Esophagus squamous epithelium (tissue), 5 donors: Measurements from ENCODE around the gene COMMD6. TPM values are rescaled to one million over a fixed set of nuclear protein-coding genes. Genes with fewer than 3 reads are reported as not detected.

Source experiments
- DNase-seq: peaks from one replicate; lab custom pipeline; 2025; lab: John Stamatoyannopoulos, UW
- H3K27ac ChIP-seq, 4 donors: fragments of 200-600 bp; sonication (generic); one replicate each; pipeline ENCODE4 v1.5.1; 2016 to 2019; ENCODE audit warnings: mild to moderate bottlenecking in 1 of 4
- H3K27me3 ChIP-seq, 4 donors: fragments of 200-600 bp; sonication (generic); 1 replicate in 3 of 4; 2 replicates in 1 of 4; pipeline versions ENCODE4 v1.5.1 to v1.6.0; 2017 to 2021; ENCODE audit warnings: antibody characterized with exemption in 1 of 4
- H3K36me3 ChIP-seq, 3 donors: fragments of 200-600 bp; sonication (generic); one replicate each; pipeline ENCODE4 v1.5.1; 2016 to 2019
- H3K4me1 ChIP-seq, 3 donors: fragments of 200-600 bp; sonication (generic); one replicate each; pipeline ENCODE4 v1.5.1; 2017 to 2019
- H3K4me3 ChIP-seq, 4 donors: fragments of 200-600 bp; sonication (generic); 1 replicate in 3 of 4; 2 replicates in 1 of 4; pipeline ENCODE4 v1.5.1; 2016 to 2019; ENCODE audit warnings: mild to moderate bottlenecking in 2 of 4, moderate library complexity in 1 of 4
- H3K9me3 ChIP-seq, 3 donors: fragments of 200-600 bp; sonication (generic); one replicate each; pipeline ENCODE4 v1.5.1; 2016 to 2019
- CTCF ChIP-seq, 6 experiments: fragments of 450-650 bp in 4 of 6; fragments of 200-600 bp in 2 of 6; sonication (generic) in 2 of 6; IDR thresholded peaks; one replicate each; pipeline ENCODE4 v1.5.1; 2016 to 2019; ENCODE audit warnings: antibody characterized with exemption in 6 of 6, mild to moderate bottlenecking in 4 of 6, moderate library complexity in 4 of 6
- POLR2A ChIP-seq, 4 donors: fragments of 450-650 bp; IDR thresholded peaks; one replicate each; pipeline ENCODE4 v1.6.1; 2017; ENCODE audit warnings: antibody characterized with exemption in 4 of 4, mild to moderate bottlenecking in 4 of 4, moderate library complexity in 3 of 4
- WGBS, 2 donors: methylation state at CpG; one replicate each; pipeline ENCODE4 v1.1.5; 2018; 5-methylcytosine and 5-hydroxymethylcytosine counted together
- intact Hi-C: fragments of 100-400 bp; cut with DNase I; formaldehyde crosslinking; loops from one replicate; pipeline ENCODE4 v1.15.0; 2022
- total RNA-seq, 4 donors: library from RNA; depleted of rRNA; stranded (reverse); fragments of >200 nt; gene quantifications; one replicate each; pipeline ENCODE4 v1.1.0, GENCODE V29; 2016
- donor health status: DM: yes; HTN: yes; CAD: no.

Gene COMMD6
- 10 to 100 TPM; 19.0 to 61.4 (median 38.1) TPM for total RNA-seq

- no peaks in the 10 kb centered on the region for H3K27me3 ChIP-seq
- H3K4me1 ChIP-seq, result peaks cover 0 to 29% (median 10%) of the 10 kb centered on the region in 3 donors
- TF ChIP-seq POLR2A (IDR thresholded peaks at IDR 0.05), result peak in 1 of 4 donors; percentile 64
- peak in 5 of 6 experiments; percentile 55 to 87 (median 78) for TF ChIP-seq CTCF (IDR thresholded peaks at IDR 0.05)
- peak within 1 kb of the TSS; percentile 66 to 92 (median 88) for H3K4me3 ChIP-seq
- peaks cover 0 to 29% (median 0%) of the 10 kb centered on the region in 3 donors for H3K36me3 ChIP-seq
- WGBS, 2 donors, result 0% methylated on average over 36 of the region's 51 CpGs
- H3K9me3 ChIP-seq, result no peaks in the 10 kb centered on the region
- intact Hi-C loops, result no loop called here
- H3K27ac ChIP-seq, result peak within 1 kb of the TSS; percentile 82 to 92 (median 88)
- DNase-seq, result peak; percentile 11
Measured at GRCh38 chr13:75537401-75538365, at the start of gene COMMD6. TSS of gene COMMD6 (minus strand) at chr13:75537841. CDS start at chr13:75537805, 36 bp downstream.

DNA sequence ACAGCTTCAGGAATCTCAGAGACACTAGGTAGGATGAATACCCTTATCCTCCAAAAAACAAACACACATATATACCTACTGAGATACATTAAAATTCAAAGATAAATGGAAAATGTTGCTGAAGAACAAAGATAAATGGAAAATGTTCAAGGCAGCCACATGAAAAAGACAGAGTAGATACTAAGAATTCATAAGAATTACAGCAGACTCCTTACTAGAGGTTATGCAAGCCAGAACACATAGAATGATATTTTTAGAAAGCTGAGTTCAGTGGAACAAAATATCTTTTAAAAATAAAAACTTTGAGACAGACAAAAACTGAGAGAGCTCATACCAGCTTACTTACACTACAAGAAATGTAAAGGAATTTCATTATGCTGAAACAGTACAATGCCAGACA, 47.5 kb upstream of the COMMD6 start:
- peaks cover 0 to 35% (median 0%) of the 10 kb centered on the region in 3 donors for H3K36me3 ChIP-seq
- intact Hi-C loops, result no loop called here
- DNase-seq, result no peak
- no peaks in the 10 kb centered on the region for H3K27me3 ChIP-seq
- no peak overlapping the region for H3K27ac ChIP-seq
- no peak overlapping the region for H3K4me3 ChIP-seq
- H3K9me3 ChIP-seq, result peaks cover 0 to 13% (median 6%) of the 10 kb centered on the region in 3 donors
- TF ChIP-seq CTCF (IDR thresholded peaks at IDR 0.05) (no peak), POLR2A (IDR thresholded peaks at IDR 0.05) (no peak)
- H3K4me1 ChIP-seq, result no peaks in the 10 kb centered on the region

DNA sequence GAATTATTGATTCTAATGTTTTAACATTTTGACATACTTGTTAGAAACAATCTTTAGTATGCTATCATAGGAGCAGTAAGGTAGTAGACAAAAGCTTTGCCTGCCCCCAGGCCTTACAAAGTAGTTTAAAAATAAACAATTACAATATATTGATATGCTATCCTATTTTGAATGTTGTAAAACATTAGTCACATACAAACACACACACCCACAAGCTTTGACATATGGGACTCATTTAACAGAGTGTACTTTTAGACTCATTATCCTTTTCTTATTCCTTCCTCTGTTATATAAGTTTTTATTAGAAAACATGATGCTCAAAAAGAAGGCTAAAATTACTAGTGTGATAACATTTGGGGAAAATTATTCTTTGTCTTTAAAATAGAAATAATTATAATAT, 45.5 kb upstream of the COMMD6 start:
- Histone ChIP-seq H3K4me3 (no peak overlapping the region), H3K9me3 (peaks cover 0 to 13% (median 6%) of the 10 kb centered on the region in 3 donors), H3K27ac (no peak overlapping the region), H3K27me3 (no peaks in the 10 kb centered on the region), H3K4me1 (no peaks in the 10 kb centered on the region), H3K36me3 (peaks cover 0 to 27% (median 0%) of the 10 kb centered on the region in 3 donors)
- TF ChIP-seq CTCF (IDR thresholded peaks at IDR 0.05) (no peak), POLR2A (IDR thresholded peaks at IDR 0.05) (no peak)
- no peak for DNase-seq
- intact Hi-C loops, result no loop called here

GRCh38 chr13:75581874-75582640, 44.4 kb upstream of the COMMD6 start:
- intact Hi-C loops, result no loop called here
- Histone ChIP-seq H3K9me3 (peaks cover 0 to 13% (median 6%) of the 10 kb centered on the region in 3 donors), H3K36me3 (peaks cover 0 to 28% (median 0%) of the 10 kb centered on the region in 3 donors), H3K27me3 (no peaks in the 10 kb centered on the region), H3K27ac (no peak overlapping the region), H3K4me1 (no peaks in the 10 kb centered on the region), H3K4me3 (no peak overlapping the region)
- no peak for TF ChIP-seq CTCF (IDR thresholded peaks at IDR 0.05)
- no peak for TF ChIP-seq POLR2A (IDR thresholded peaks at IDR 0.05)
- DNase-seq, result no peak
- 92 to 94% methylated on average over 2 of the region's 2 CpGs for WGBS, 2 donors
